IPS-18c (cell line): ENCODE data around the gene RHBDF2.

Source experiments
- H3K4me3 ChIP-seq: 2 replicates; pipeline ENCODE4 v1.7.0; 2013; ENCODE audit warnings: low read depth, mild to moderate bottlenecking, low read length, moderate library complexity; ENCODE audit not compliant: insufficient read depth
- H3K9me3 ChIP-seq: one replicate; pipeline ENCODE4 v1.6.1; 2013; ENCODE audit warnings: mild to moderate bottlenecking, low read length, moderate library complexity; ENCODE audit not compliant: control insufficient read depth, insufficient read depth

The RHBDF2 gene

GRCh38 chr17:76501018-76501826, at the start of gene RHBDF2:
Gene RHBDF2 (minus strand): TSS chr17:76501423. CDS start chr17:76481524, 19,899 bp downstream.
- Histone ChIP-seq H3K9me3 (no peaks in the 10 kb centered on the region), H3K4me3 (peak within 1 kb of the TSS; percentile 81)

GRCh38 chr17:76549539-76549938, 48.3 kb upstream of the RHBDF2 start:
- no peak overlapping the region for H3K4me3 ChIP-seq

GRCh38 chr17:76549215-76549518, 47.9 kb upstream of the RHBDF2 start:
- no peak overlapping the region for H3K4me3 ChIP-seq
- no peaks in the 10 kb centered on the region for H3K9me3 ChIP-seq

More at GRCh38 chr17:76549539-76549938, 48.3 kb upstream of the RHBDF2 start:
- H3K9me3 ChIP-seq = no peaks in the 10 kb centered on the region

GRCh38 chr17:76548378-76549214, 47.4 kb upstream of the RHBDF2 start:
- Histone ChIP-seq H3K4me3 (no peak overlapping the region), H3K9me3 (no peaks in the 10 kb centered on the region)

GRCh38 chr17:76547642-76548202, 46.5 kb upstream of the RHBDF2 start:
- Histone ChIP-seq H3K4me3 (no peak overlapping the region), H3K9me3 (no peaks in the 10 kb centered on the region)

- no peaks in the 10 kb centered on the region for H3K9me3 ChIP-seq
- no peak overlapping the region for H3K4me3 ChIP-seq
Observed at GRCh38 chr17:76547183-76547641, 46.0 kb upstream of the RHBDF2 start.

GRCh38 chr17:76546556-76547182, 45.4 kb upstream of the RHBDF2 start:
- Histone ChIP-seq H3K4me3 (no peak overlapping the region), H3K9me3 (no peaks in the 10 kb centered on the region)

GRCh38 chr17:76545918-76546555, 44.8 kb upstream of the RHBDF2 start:
- H3K9me3 ChIP-seq = no peaks in the 10 kb centered on the region
- no peak overlapping the region for H3K4me3 ChIP-seq

GRCh38 chr17:76544546-76545365, 43.5 kb upstream of the RHBDF2 start:
- Histone ChIP-seq H3K9me3 (no peaks in the 10 kb centered on the region), H3K4me3 (no peak overlapping the region)

GRCh38 chr17:76543826-76544545, 42.8 kb upstream of the RHBDF2 start:
- H3K4me3 ChIP-seq = no peak overlapping the region

GRCh38 chr17:76543482-76543825, 42.2 kb upstream of the RHBDF2 start:
- Histone ChIP-seq H3K9me3 (no peaks in the 10 kb centered on the region), H3K4me3 (no peak overlapping the region)

More at GRCh38 chr17:76543826-76544545, 42.8 kb upstream of the RHBDF2 start:
- H3K9me3 ChIP-seq = no peaks in the 10 kb centered on the region

GRCh38 chr17:76542984-76543383, 41.8 kb upstream of the RHBDF2 start:
- no peaks in the 10 kb centered on the region for H3K9me3 ChIP-seq
- H3K4me3 ChIP-seq = no peak overlapping the region

GRCh38 chr17:76542566-76542971, 41.3 kb upstream of the RHBDF2 start:
- no peak overlapping the region for H3K4me3 ChIP-seq
- no peaks in the 10 kb centered on the region for H3K9me3 ChIP-seq

- no peak overlapping the region for H3K4me3 ChIP-seq
Observed at GRCh38 chr17:76541739-76542454, 40.7 kb upstream of the RHBDF2 start.

More at GRCh38 chr17:76541739-76542454, 40.7 kb upstream of the RHBDF2 start:
- no peaks in the 10 kb centered on the region for H3K9me3 ChIP-seq
